ENCODE results near the gene PLD1.

DNA sequence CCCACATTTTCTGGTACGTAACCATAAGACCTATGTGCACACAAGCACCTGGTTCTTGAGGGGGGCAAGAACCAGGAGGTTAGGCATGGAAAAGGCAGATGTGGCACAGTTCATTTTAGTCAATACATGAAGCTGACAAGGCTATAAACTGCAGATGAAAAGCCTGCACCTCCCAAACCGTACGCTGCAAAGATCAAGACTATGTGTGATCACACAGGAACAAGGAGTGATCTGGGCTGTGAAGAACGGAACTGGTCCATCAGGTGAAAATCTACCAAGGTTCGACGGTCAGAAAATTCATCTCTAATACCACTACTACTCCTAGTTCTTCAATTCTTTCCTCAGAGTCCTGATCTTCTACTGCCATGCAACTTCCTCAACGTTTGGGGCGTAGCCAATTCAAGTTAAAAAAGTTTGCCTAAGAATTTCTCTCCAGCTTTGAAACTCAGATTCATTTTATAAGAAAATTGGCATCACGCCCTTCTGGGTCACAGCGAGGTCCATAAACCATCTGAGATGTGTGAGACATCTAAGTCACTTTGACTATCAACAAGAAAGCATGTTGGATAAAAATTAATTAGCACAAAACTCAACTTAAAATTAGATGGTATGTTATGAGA lies 41.9 kb downstream of the PLD1 start:
- TF ChIP-seq ZBTB21 (tag by site-specific recombination; IDR thresholded peaks at IDR 0.05): no peak
- TF ChIP-seq ZNF138 (tag by site-specific recombination; IDR thresholded peaks at IDR 0.05; ENCODE audit: borderline replicate concordance): no peak
- TF ChIP-seq TCF7L2 (IDR thresholded peaks at IDR 0.05; ENCODE audit: borderline replicate concordance, low read depth, low read length): no peak
- TF ChIP-seq, protein P1, sequence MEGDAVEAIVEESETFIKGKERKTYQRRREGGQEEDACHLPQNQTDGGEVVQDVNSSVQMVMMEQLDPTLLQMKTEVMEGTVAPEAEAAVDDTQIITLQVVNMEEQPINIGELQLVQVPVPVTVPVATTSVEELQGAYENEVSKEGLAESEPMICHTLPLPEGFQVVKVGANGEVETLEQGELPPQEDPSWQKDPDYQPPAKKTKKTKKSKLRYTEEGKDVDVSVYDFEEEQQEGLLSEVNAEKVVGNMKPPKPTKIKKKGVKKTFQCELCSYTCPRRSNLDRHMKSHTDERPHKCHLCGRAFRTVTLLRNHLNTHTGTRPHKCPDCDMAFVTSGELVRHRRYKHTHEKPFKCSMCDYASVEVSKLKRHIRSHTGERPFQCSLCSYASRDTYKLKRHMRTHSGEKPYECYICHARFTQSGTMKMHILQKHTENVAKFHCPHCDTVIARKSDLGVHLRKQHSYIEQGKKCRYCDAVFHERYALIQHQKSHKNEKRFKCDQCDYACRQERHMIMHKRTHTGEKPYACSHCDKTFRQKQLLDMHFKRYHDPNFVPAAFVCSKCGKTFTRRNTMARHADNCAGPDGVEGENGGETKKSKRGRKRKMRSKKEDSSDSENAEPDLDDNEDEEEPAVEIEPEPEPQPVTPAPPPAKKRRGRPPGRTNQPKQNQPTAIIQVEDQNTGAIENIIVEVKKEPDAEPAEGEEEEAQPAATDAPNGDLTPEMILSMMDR (tag by site-specific recombination; IDR thresholded peaks at IDR 0.05): no peak
- no peak for TF ChIP-seq ZNF146 (tag by site-specific recombination; IDR thresholded peaks at IDR 0.05)
- no peak for TF ChIP-seq ZNF660 (tag by site-specific recombination; IDR thresholded peaks at IDR 0.05)

Data from HEK293 (cell line).